Left lung (tissue), 10 donors: ENCODE data around the gene DKK3. TPM values are rescaled to one million over a fixed set of nuclear protein-coding genes. Genes with fewer than 3 reads are reported as not detected.

Source experiments
- ATAC-seq: fragments of 200-7000 bp; cut with Tn5 transposase; one replicate; pipeline ENCODE4 v1.9.1; 2020; ENCODE audit warnings: moderate library complexity
- DNase-seq, 4 donors: peaks; one replicate each; pipeline ENCODE4 v3.0.0-alpha.2; 2013 to 2020
- H3K27ac ChIP-seq, 2 donors: fragments of 200-600 bp; sonication (generic) in 1 of 2; one replicate each; pipeline versions ENCODE4 v1.5.0 to v1.8.0; 2020 to 2021
- H3K27me3 ChIP-seq, 2 donors: fragments of 200-600 bp; sonication (generic) in 1 of 2; one replicate each; pipeline versions ENCODE4 v1.5.0 to v1.8.0; 2020 to 2021
- H3K36me3 ChIP-seq, 2 donors: fragments of 200-600 bp; sonication (generic) in 1 of 2; one replicate each; pipeline versions ENCODE4 v1.5.0 to v1.8.0; 2020 to 2021
- H3K4me1 ChIP-seq, 2 donors: fragments of 200-600 bp; one replicate each; pipeline ENCODE4 v1.8.0; 2021
- H3K4me3 ChIP-seq, 2 donors: fragments of 200-600 bp; sonication (generic) in 1 of 2; one replicate each; pipeline versions ENCODE4 v1.5.0 to v1.8.0; 2020 to 2021; ENCODE audit warnings: mild to moderate bottlenecking in 1 of 2
- H3K9me3 ChIP-seq, 2 donors: fragments of 200-600 bp; sonication (generic) in 1 of 2; one replicate each; pipeline versions ENCODE4 v1.5.0 to v1.8.0; 2020 to 2021
- CTCF ChIP-seq, 2 donors: fragments of 200-600 bp; sonication (generic) in 1 of 2; IDR thresholded peaks; one replicate each; pipeline versions ENCODE4 v1.5.0 to v1.8.0; 2021; ENCODE audit warnings: antibody characterized with exemption in 2 of 2
- intact Hi-C, 2 donors: fragments of 100-400 bp; cut with DNase I; formaldehyde crosslinking; loops; one replicate each; pipeline versions ENCODE4 v1.11.2 to v1.14.2; 2022
- polyA plus RNA-seq, 6 donors: library from polyadenylated mRNA; unstranded; fragments of 120-200 nt; gene quantifications; one replicate each; pipeline ENCODE4 v1.2.1, GENCODE V29; 2013; ENCODE audit not compliant: insufficient read length in 6 of 6
- total RNA-seq, 2 donors: library from RNA; stranded (reverse); fragmentation: NEBNext Ultra II Directional; extraction: Animal tissue kit (Norgen Biotek cat#: 25700); gene quantifications; one replicate each; pipeline ENCODE4 v1.2.1, GENCODE V29; 2021
- donor health status: DM: no; HTN: yes; CAD: no.
- donor health status: DM: no; HTN: no; CAD: no.

The DKK3 gene
- total and polyA plus RNA-seq, 8 donors = 122 to 198 (median 167) TPM

GRCh38 chr11:11976481-11977127 is 31.8 kb downstream of the DKK3 start:
- no peak for DNase-seq
- peaks cover 47 to 49% of the 10 kb centered on the region in 2 donors for H3K4me1 ChIP-seq
- no peaks in the 10 kb centered on the region for H3K27me3 ChIP-seq
- no peak overlapping the region for H3K4me3 ChIP-seq
- TF ChIP-seq CTCF (IDR thresholded peaks at IDR 0.05) = no peak
- intact Hi-C loops = no loop called here
- no peaks in the 10 kb centered on the region for H3K9me3 ChIP-seq
- no peaks in the 10 kb centered on the region for H3K36me3 ChIP-seq
- peak; percentile 3 for ATAC-seq
- H3K27ac ChIP-seq = peak overlapping the region; percentile 65 to 70

- ATAC-seq = no peak
- Histone ChIP-seq H3K4me1 (peaks cover 47 to 49% of the 10 kb centered on the region in 2 donors), H3K36me3 (no peaks in the 10 kb centered on the region), H3K27ac (no peak overlapping the region), H3K4me3 (no peak overlapping the region), H3K27me3 (no peaks in the 10 kb centered on the region), H3K9me3 (no peaks in the 10 kb centered on the region)
- intact Hi-C loops = no loop called here
- DNase-seq = no peak
- TF ChIP-seq CTCF (IDR thresholded peaks at IDR 0.05) = no peak
Measured at GRCh38 chr11:11975201-11976092, 33.0 kb downstream of the DKK3 start.

GRCh38 chr11:11973866-11974265 is 34.6 kb downstream of the DKK3 start:
- TF ChIP-seq CTCF (IDR thresholded peaks at IDR 0.05) = no peak
- Histone ChIP-seq H3K27me3 (no peaks in the 10 kb centered on the region), H3K4me3 (no peak overlapping the region), H3K27ac (peak overlapping the region in 1 of 2 donors; percentile 52), H3K36me3 (no peaks in the 10 kb centered on the region), H3K4me1 (peaks cover 33 to 37% of the 10 kb centered on the region in 2 donors), H3K9me3 (no peaks in the 10 kb centered on the region)
- intact Hi-C loops = no loop called here
- ATAC-seq = no peak
- no peak for DNase-seq

GRCh38 chr11:11973361-11973800 is 35.0 kb downstream of the DKK3 start:
- intact Hi-C loops = no loop called here
- no peak overlapping the region for H3K4me3 ChIP-seq
- H3K36me3 ChIP-seq = no peaks in the 10 kb centered on the region
- peak in 2 of 4 donors; percentile 77 to 85 for DNase-seq
- H3K27me3 ChIP-seq = no peaks in the 10 kb centered on the region
- peak overlapping the region in 1 of 2 donors; percentile 52 for H3K27ac ChIP-seq
- no peak for TF ChIP-seq CTCF (IDR thresholded peaks at IDR 0.05)
- no peaks in the 10 kb centered on the region for H3K9me3 ChIP-seq
- peaks cover 29 to 32% of the 10 kb centered on the region in 2 donors for H3K4me1 ChIP-seq
- ATAC-seq = peak; percentile 43

GRCh38 chr11:11972730-11973341 is 35.6 kb downstream of the DKK3 start:
- TF ChIP-seq CTCF (IDR thresholded peaks at IDR 0.05) = no peak
- ATAC-seq = no peak
- Histone ChIP-seq H3K27ac (peak overlapping the region in 1 of 2 donors; percentile 52), H3K27me3 (no peaks in the 10 kb centered on the region), H3K9me3 (no peaks in the 10 kb centered on the region), H3K4me3 (no peak overlapping the region), H3K4me1 (peaks cover 26 to 28% of the 10 kb centered on the region in 2 donors), H3K36me3 (no peaks in the 10 kb centered on the region)
- no peak for DNase-seq
- intact Hi-C loops = no loop called here
